ENCODE results near the gene LAMTOR1.
"Not testable (repeated sequence)": the region's sequence is repeated elsewhere in the genome, so short reads cannot be mapped to it uniquely, and the experiment has no call there.

Gene LAMTOR1

DNA sequence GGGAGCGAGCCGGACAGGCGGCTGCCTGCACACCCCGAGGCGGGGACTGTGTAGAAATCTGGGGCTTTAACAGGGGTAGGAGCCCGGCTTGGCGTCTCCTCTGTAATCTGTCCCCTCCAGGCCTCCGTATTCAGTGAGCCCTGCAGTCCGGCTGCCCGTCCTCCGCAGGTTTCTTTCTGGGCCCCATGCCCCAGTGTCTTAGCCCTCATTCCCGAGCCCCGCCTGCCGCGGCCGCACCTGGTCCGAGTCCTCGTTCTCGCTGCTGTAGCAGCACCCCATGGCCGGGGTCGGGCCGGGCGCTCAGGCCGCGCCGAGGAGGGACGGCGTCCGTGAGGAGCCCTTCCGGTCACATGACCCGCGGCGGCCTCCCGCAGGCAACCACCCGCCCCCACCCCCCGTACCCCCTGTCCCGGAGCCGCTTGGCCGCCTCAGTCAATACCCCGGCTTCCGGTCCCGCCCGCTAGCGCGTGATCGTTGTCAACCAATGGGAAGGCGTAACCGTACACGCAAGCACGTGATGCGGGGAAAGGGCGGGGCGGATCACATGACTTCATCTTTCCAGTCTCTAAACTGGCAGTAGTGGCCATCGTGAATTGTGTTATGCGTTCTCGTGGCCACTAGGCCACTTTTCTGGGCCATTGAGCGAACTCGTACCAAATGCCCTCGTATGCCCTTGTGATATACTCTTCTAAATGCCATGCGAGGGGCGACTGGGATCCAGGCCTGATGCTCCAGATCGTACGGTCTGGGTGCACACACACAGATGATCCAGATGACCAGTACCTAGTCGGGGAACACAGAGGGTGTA, at the start of gene LAMTOR1:
TSS of gene LAMTOR1 (minus strand) at position 352 of the 808 bp plus-strand sequence. CDS start at position 279, 73 bp downstream.
- peaks cover 8% of the 10 kb centered on the region for H3K4me1 ChIP-seq (ENCODE audit: insufficient read depth, poor library complexity, severe bottlenecking)
- no peaks in the 10 kb centered on the region for H3K9me3 ChIP-seq (ENCODE audit: severe bottlenecking)
- TF ChIP-seq, protein P1, sequence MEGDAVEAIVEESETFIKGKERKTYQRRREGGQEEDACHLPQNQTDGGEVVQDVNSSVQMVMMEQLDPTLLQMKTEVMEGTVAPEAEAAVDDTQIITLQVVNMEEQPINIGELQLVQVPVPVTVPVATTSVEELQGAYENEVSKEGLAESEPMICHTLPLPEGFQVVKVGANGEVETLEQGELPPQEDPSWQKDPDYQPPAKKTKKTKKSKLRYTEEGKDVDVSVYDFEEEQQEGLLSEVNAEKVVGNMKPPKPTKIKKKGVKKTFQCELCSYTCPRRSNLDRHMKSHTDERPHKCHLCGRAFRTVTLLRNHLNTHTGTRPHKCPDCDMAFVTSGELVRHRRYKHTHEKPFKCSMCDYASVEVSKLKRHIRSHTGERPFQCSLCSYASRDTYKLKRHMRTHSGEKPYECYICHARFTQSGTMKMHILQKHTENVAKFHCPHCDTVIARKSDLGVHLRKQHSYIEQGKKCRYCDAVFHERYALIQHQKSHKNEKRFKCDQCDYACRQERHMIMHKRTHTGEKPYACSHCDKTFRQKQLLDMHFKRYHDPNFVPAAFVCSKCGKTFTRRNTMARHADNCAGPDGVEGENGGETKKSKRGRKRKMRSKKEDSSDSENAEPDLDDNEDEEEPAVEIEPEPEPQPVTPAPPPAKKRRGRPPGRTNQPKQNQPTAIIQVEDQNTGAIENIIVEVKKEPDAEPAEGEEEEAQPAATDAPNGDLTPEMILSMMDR (IDR thresholded peaks at IDR 0.05; ENCODE audit: poor library complexity, severe bottlenecking) = no peak
- peaks cover 32% of the 10 kb centered on the region for H3K36me3 ChIP-seq (ENCODE audit: low read depth)
- peak within 1 kb of the TSS; percentile 81 for H3K27ac ChIP-seq (ENCODE audit: poor library complexity, severe bottlenecking)
- no peaks in the 10 kb centered on the region for H3K27me3 ChIP-seq (ENCODE audit: insufficient read depth, poor library complexity, severe bottlenecking)
- DNase-seq (ENCODE audit: low spot score) (peak; percentile 98), ATAC-seq (ENCODE audit: low read depth) (peak; percentile 90)
- peak within 1 kb of the TSS; percentile 89 for H3K4me3 ChIP-seq (ENCODE audit: severe bottlenecking)

DNA sequence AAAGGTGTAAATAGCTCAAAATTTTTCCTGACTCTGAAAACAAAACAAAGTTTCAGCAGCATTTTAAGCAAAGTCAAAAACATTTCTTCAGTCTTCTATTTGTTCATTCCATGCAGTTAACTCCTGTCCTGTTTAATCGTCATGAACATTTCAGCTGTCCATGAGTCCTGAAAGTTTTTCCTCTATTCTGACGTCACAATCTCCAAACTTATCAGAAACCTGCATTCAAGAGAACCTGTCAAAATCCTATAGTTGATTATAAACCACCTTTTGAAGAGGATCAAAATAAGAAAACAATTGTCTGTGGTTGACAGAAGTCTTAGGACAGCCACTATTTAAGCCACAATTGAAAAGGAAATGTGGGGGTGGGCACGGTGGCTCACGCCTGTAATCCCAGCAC, 47.8 kb upstream of the LAMTOR1 start:
- Histone ChIP-seq H3K4me1 (ENCODE audit: insufficient read depth, poor library complexity, severe bottlenecking) (peaks cover 8% of the 10 kb centered on the region), H3K27ac (ENCODE audit: poor library complexity, severe bottlenecking) (peak overlapping the region; percentile 59), H3K27me3 (ENCODE audit: insufficient read depth, poor library complexity, severe bottlenecking) (no peaks in the 10 kb centered on the region), H3K4me3 (ENCODE audit: severe bottlenecking) (peak overlapping the region; percentile 35), H3K36me3 (ENCODE audit: low read depth) (peaks cover 44% of the 10 kb centered on the region), H3K9me3 (ENCODE audit: severe bottlenecking) (no peaks in the 10 kb centered on the region)
- TF ChIP-seq, protein P1 (IDR thresholded peaks at IDR 0.05; ENCODE audit: poor library complexity, severe bottlenecking) = no peak
- no peak for DNase-seq (ENCODE audit: low spot score)
- no peak for ATAC-seq (ENCODE audit: low read depth)

DNA sequence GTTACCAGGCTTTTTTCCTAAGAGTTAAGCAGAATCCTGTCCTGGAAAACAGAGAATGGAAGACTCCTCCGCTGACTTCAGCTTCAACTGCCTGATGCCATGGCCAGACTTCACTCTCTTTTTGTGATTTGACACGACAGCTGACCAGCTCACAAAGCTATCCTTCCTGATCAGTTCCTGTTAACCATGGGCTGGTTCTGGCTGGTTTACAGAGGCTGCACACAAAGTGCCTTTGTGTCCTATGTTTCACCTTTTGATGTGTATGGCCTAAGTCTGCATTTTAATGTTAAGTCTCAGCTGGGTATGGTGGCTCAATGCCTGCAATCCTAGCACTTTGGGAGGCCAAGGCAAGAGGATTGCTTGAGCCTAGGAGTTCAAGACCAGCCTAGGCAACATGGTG, 43.5 kb upstream of the LAMTOR1 start:
- no peak for ATAC-seq (ENCODE audit: low read depth)
- Histone ChIP-seq H3K27ac (ENCODE audit: poor library complexity, severe bottlenecking) (peak overlapping the region; percentile 99), H3K4me1 (ENCODE audit: insufficient read depth, poor library complexity, severe bottlenecking) (peaks cover 38% of the 10 kb centered on the region), H3K36me3 (ENCODE audit: low read depth) (peaks cover 65% of the 10 kb centered on the region), H3K27me3 (ENCODE audit: insufficient read depth, poor library complexity, severe bottlenecking) (no peaks in the 10 kb centered on the region), H3K9me3 (ENCODE audit: severe bottlenecking) (no peaks in the 10 kb centered on the region), H3K4me3 (ENCODE audit: severe bottlenecking) (no peak overlapping the region)
- no peak for DNase-seq (ENCODE audit: low spot score)
- TF ChIP-seq, protein P1 (IDR thresholded peaks at IDR 0.05; ENCODE audit: poor library complexity, severe bottlenecking) = no peak

DNA sequence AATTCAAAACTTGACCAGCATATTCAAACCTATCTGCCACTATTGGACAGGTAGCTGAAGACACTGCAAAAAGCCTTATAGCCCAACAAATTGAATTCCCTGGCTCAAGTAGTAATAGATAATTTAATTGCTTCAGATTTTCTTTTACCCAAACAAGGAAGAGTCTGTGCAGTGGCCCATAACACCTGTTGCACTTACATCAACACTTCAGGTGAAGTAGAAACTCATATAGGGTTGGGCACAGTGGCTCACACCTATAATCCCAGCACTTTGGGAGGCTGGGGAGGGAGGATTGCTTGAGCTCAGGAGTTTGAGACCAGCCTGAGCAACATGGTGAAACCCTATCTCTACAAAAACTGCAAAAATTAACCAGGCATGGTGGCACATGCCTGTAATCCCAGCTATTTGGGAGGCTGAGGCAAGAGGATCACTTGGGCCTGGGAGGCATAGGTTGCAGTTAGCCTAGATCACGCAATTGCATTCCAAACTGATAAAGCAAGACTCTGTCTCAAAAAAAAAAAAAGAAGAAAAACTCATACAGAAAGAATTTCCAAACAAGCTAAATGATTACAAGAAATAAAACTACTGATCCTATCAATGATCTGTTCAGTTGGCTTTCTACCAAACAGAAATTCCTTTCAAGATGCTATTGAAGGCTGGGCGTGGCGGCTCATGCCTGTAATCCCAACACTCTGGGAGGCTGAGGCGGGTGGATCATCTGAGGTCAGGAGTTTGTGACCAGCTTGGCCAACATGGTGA, 41.9 kb upstream of the LAMTOR1 start:
- peak overlapping the region; percentile 99 for H3K27ac ChIP-seq (ENCODE audit: poor library complexity, severe bottlenecking)
- TF ChIP-seq, protein P1 (IDR thresholded peaks at IDR 0.05; ENCODE audit: poor library complexity, severe bottlenecking) = no peak
- H3K27me3 ChIP-seq (ENCODE audit: insufficient read depth, poor library complexity, severe bottlenecking) = no peaks in the 10 kb centered on the region
- peaks cover 66% of the 10 kb centered on the region for H3K36me3 ChIP-seq (ENCODE audit: low read depth)
- H3K4me1 ChIP-seq (ENCODE audit: insufficient read depth, poor library complexity, severe bottlenecking) = peaks cover 50% of the 10 kb centered on the region
- H3K4me3 ChIP-seq (ENCODE audit: severe bottlenecking) = no peak overlapping the region
- H3K9me3 ChIP-seq (ENCODE audit: severe bottlenecking) = no peaks in the 10 kb centered on the region
- DNase-seq (ENCODE audit: low spot score) (peak; percentile 84), ATAC-seq (ENCODE audit: low read depth) (peak; percentile 38)

DNA sequence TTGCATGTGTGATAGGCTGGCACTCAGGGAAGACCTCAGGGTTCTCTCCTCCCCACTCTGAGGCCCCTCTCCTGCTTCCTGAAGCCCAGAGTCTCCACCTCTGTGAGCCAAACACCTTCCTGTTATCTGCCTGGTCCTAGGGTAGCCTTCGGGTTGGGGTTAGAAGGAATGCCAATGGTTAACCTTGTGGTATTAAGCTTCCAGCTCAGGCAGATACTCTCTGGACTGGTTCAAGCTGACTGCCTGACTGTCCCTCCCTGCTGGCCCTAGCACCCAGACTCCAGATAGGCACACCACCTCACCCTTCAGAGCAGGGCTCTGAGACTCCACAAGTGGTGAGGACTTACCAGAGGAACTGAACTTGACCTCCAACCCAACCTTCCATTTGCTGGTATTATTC, 39.4 kb upstream of the LAMTOR1 start:
- H3K4me1 ChIP-seq (ENCODE audit: insufficient read depth, poor library complexity, severe bottlenecking) = peaks cover 53% of the 10 kb centered on the region
- H3K36me3 ChIP-seq (ENCODE audit: low read depth) = peaks cover 48% of the 10 kb centered on the region
- not testable (repeated sequence) for H3K4me3 ChIP-seq (ENCODE audit: severe bottlenecking); H3K27me3 ChIP-seq (ENCODE audit: insufficient read depth, poor library complexity, severe bottlenecking); DNase-seq (ENCODE audit: low spot score); H3K9me3 ChIP-seq (ENCODE audit: severe bottlenecking)
- peak; percentile 15 for ATAC-seq (ENCODE audit: low read depth)
- peak overlapping the region; percentile 99 for H3K27ac ChIP-seq (ENCODE audit: poor library complexity, severe bottlenecking)

DNA sequence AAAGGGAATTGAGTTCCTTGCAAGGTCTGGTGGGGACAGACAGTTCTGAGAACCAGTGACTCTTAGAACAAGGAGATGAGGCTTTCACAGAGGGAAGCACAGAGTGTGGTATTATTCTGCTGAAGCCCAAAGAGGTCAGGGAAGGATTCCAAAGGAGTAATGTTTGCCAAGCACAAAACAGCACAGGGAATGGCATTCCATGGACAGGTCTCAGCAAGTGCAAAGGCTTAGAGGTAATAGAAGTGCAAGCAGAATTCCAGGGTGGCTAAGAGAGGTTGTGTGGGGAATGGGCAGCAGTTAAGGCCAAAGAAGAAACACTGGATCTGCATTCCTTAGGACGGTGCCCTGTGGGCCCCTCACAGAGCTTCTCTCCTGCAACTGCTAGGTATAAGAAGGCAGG, 39.0 kb upstream of the LAMTOR1 start:
- H3K9me3 ChIP-seq (ENCODE audit: severe bottlenecking); H3K27me3 ChIP-seq (ENCODE audit: insufficient read depth, poor library complexity, severe bottlenecking); H3K4me3 ChIP-seq (ENCODE audit: severe bottlenecking): not testable (repeated sequence)
- Histone ChIP-seq H3K4me1 (ENCODE audit: insufficient read depth, poor library complexity, severe bottlenecking) (peaks cover 53% of the 10 kb centered on the region), H3K27ac (ENCODE audit: poor library complexity, severe bottlenecking) (peak overlapping the region; percentile 99), H3K36me3 (ENCODE audit: low read depth) (peaks cover 44% of the 10 kb centered on the region)
- ATAC-seq (ENCODE audit: low read depth) (peak; percentile 79), DNase-seq (ENCODE audit: low spot score) (peak; percentile 77)
